Activated naive CD8-positive, alpha-beta T cell treated with anti-CD3 and anti-CD28 coated beads, Interleukin-2, amount 10 ng/mL, durations not matched to agents 7 days and 5 days (primary cell): ENCODE data around the gene AMOT. TPM values are rescaled to one million over a fixed set of nuclear protein-coding genes. Genes with fewer than 3 reads are reported as not detected.
"Not testable (repeated sequence)": the region's sequence is repeated elsewhere in the genome, so short reads cannot be mapped to it uniquely, and the experiment has no call there.

Source experiments
- ATAC-seq: fragments of 150-1000 bp; cut with Tn5 transposase; one replicate; pipeline ENCODE4 v1.10.0; 2021; ENCODE audit warnings: low read depth, moderate library complexity
- POLR2A ChIA-PET: fragments of 350-600 bp; sonication (Branson Sonifier 250); formaldehyde crosslinking; loops from one replicate; lab custom pipeline; 2021; ENCODE audit warnings: antibody characterized with exemption; lab: Charles Lee
- DNase-seq: peaks from one replicate; pipeline ENCODE4 v3.0.0; 2021
- H3K27ac Mint-ChIP-seq: one replicate; pipeline ENCODE4 v1.8.0; 2022; ENCODE audit warnings: mild to moderate bottlenecking, mixed read lengths
- H3K27me3 Mint-ChIP-seq: one replicate; pipeline ENCODE4 v1.8.0; 2022; ENCODE audit warnings: mild to moderate bottlenecking, moderate library complexity, mixed read lengths
- H3K36me3 Mint-ChIP-seq: one replicate; pipeline ENCODE4 v1.8.0; 2021; ENCODE audit warnings: mild to moderate bottlenecking, mixed read lengths
- H3K4me1 Mint-ChIP-seq: one replicate; pipeline ENCODE4 v1.8.0; 2021; ENCODE audit warnings: mixed read lengths
- H3K4me3 Mint-ChIP-seq: one replicate; pipeline ENCODE4 v1.8.0; 2022; ENCODE audit warnings: mild to moderate bottlenecking, moderate library complexity, mixed read lengths
- H3K9me3 Mint-ChIP-seq: one replicate; pipeline ENCODE4 v1.8.0; 2021; ENCODE audit warnings: mixed read lengths
- total RNA-seq, 2 experiments: library from RNA; stranded (reverse); gene quantifications; one replicate each; pipeline ENCODE4 v1.2.3, GENCODE V29; 2021

The AMOT gene, protein sequence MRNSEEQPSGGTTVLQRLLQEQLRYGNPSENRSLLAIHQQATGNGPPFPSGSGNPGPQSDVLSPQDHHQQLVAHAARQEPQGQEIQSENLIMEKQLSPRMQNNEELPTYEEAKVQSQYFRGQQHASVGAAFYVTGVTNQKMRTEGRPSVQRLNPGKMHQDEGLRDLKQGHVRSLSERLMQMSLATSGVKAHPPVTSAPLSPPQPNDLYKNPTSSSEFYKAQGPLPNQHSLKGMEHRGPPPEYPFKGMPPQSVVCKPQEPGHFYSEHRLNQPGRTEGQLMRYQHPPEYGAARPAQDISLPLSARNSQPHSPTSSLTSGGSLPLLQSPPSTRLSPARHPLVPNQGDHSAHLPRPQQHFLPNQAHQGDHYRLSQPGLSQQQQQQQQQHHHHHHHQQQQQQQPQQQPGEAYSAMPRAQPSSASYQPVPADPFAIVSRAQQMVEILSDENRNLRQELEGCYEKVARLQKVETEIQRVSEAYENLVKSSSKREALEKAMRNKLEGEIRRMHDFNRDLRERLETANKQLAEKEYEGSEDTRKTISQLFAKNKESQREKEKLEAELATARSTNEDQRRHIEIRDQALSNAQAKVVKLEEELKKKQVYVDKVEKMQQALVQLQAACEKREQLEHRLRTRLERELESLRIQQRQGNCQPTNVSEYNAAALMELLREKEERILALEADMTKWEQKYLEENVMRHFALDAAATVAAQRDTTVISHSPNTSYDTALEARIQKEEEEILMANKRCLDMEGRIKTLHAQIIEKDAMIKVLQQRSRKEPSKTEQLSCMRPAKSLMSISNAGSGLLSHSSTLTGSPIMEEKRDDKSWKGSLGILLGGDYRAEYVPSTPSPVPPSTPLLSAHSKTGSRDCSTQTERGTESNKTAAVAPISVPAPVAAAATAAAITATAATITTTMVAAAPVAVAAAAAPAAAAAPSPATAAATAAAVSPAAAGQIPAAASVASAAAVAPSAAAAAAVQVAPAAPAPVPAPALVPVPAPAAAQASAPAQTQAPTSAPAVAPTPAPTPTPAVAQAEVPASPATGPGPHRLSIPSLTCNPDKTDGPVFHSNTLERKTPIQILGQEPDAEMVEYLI
- total RNA-seq, result 1 to 10 TPM; 1.1 to 1.8 TPM

DNA sequence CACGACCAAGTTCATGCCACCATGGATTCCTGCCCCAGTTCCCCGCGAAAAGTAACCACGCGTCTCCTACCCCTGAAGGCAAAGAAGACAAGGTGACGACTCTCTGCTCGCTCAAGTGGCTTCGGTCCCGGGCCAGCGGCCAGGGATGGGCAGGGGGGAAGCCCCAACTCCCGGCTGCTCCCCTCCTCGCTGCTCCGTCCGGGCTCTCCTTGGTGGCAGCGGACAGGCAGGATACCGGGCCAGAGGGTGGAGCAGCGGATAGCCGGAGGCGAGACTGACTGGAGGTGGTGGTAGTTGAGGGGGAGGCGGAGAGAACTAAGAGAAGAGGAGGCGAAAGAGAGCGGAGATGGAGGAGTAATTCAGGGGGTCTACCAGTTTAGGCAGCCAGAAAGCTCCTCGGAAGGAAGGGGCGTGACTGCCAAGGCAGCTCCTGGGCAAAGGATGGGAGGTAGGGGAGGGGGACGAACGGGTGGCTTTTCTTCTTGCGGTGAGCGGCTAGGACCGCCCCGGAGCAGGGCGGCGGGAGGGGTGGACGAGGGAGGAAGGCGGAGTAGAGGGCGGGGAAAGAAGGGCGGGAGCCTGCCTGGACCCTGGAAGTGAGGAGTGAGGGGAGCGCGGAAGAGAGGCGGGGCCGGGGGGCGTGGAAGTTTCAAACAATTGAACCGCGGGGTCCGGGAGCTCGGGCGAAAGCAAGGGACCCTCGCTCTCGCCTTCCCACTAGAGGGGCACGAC, at the start of gene AMOT:
Gene AMOT, minus strand, starts transcription at position 450 of the 732 bp plus-strand sequence. CDS start 17,705 bp downstream, outside the sequence.
- ATAC-seq, result peak; percentile 62
- peak within 1 kb of the TSS; percentile 88 for H3K4me3 Mint-ChIP-seq
- H3K27me3 Mint-ChIP-seq, result peaks cover 7% of the 10 kb centered on the region

DNA sequence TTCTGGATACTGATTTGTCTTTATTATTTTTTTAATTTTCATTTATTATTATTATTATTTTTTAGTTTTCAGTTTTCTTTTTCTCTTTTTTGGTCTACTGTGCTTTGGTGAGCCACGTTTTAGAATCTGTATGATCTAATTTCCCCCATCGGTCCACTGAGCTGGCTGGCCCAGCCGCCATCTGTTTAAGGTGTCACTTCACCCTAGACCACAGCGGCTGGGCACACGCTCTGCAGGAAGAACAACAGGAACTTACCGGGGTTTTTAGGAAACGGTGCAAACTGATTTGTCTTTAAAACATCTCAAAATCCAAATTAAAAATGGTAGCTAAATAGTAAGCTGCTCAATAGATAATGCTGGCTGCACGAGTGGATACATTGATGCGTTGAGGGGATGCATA, 48.8 kb upstream of the AMOT start:
- Mint-ChIP-seq H3K4me3 (no peak overlapping the region), H3K36me3 (no peaks in the 10 kb centered on the region), H3K27me3 (peaks cover 3% of the 10 kb centered on the region), H3K27ac (no peak overlapping the region), H3K9me3 (no peaks in the 10 kb centered on the region), H3K4me1 (peaks cover 7% of the 10 kb centered on the region)
- no peak for DNase-seq
- ATAC-seq, result no peak
- POLR2A ChIA-PET, result no interaction called here

More for the DNA sequence above, at the start of gene AMOT:
- POLR2A ChIA-PET, result interaction anchor here (0.8 to 1.0 kb wide), 2 partner anchors 10 to 163 kb away, joined by 3 to 4 read pairs; no protein-coding TSS in a partner anchor
- no peaks in the 10 kb centered on the region for H3K9me3 Mint-ChIP-seq
- H3K27ac Mint-ChIP-seq, result no peak within 1 kb of the TSS
- H3K4me1 Mint-ChIP-seq, result peaks cover 5% of the 10 kb centered on the region
- peak; percentile 55 for DNase-seq
- no peaks in the 10 kb centered on the region for H3K36me3 Mint-ChIP-seq

DNA sequence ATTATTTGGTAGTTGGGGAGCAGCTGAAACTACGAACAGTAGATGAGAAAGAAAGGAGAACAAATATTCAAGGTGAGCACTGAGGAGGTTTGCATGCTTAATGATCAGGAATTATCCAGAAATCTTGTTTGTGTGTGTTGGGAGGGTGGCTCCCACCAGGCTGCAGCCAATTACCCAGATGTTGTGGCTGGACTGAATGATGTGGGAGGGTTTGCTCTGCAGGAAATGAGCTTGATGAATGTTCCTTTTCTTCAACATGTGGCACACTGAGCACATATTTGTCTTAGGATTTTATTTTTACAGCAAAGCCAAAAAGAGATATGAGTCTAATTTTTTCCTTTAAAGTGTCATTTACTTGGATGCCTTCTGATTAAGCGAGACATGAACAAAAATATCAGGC, 48.3 kb upstream of the AMOT start:
- no peak overlapping the region for H3K4me3 Mint-ChIP-seq
- no peak overlapping the region for H3K27ac Mint-ChIP-seq
- POLR2A ChIA-PET, result no interaction called here
- peaks cover 3% of the 10 kb centered on the region for H3K27me3 Mint-ChIP-seq
- H3K9me3 Mint-ChIP-seq, result no peaks in the 10 kb centered on the region
- DNase-seq (no peak), ATAC-seq (no peak)
- peaks cover 7% of the 10 kb centered on the region for H3K4me1 Mint-ChIP-seq
- no peaks in the 10 kb centered on the region for H3K36me3 Mint-ChIP-seq

DNA sequence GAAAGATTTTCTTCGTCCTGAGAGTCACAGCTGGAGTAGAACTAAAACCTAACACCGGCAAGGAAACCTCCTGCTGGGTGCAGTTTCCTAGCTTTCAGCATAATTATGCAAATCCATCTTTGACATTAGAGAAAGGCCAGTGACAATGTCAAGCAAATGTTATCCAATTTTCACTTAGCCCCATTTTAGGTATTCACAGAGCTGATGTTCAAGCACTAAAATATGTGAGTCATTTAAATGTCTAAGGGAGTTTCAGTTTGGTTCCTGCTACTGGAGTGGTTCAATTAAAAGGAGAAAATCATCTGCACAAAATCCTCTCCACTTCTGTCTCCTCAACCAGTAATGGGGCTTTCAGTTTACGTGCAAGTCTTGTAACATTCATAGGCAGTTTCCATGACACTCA, 37.1 kb upstream of the AMOT start:
- no peaks in the 10 kb centered on the region for H3K4me1 Mint-ChIP-seq
- POLR2A ChIA-PET, result no interaction called here

DNA sequence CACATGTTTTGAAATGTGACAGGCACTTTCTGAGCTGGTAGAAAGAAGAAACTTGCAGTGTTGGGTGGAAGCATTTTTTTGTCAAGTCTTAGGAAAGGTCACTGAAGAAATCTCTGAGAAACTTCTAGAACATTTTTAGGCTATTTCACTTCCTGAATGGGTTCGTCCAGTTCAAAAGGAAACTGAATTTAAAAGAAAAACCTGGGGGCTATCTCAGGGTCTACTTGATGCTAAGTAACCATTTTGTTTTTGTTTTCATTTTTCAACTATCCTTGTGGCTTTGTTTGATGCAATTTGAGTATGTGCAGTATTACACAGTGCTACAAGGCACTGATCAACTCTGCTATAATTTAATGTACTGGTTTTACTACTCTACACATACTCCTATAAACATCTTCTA, 34.0 kb upstream of the AMOT start:
- Mint-ChIP-seq H3K4me3 (no peak overlapping the region), H3K9me3 (no peaks in the 10 kb centered on the region), H3K27ac (no peak overlapping the region), H3K4me1 (no peaks in the 10 kb centered on the region), H3K27me3 (no peaks in the 10 kb centered on the region), H3K36me3 (no peaks in the 10 kb centered on the region)
- DNase-seq, result no peak
- no peak for ATAC-seq
- POLR2A ChIA-PET, result no interaction called here

More for the DNA sequence above, 37.1 kb upstream of the AMOT start:
- Mint-ChIP-seq H3K4me3 (no peak overlapping the region), H3K9me3 (no peaks in the 10 kb centered on the region), H3K27me3 (peaks cover 3% of the 10 kb centered on the region), H3K36me3 (no peaks in the 10 kb centered on the region), H3K27ac (no peak overlapping the region)
- ATAC-seq (no peak), DNase-seq (no peak)

DNA sequence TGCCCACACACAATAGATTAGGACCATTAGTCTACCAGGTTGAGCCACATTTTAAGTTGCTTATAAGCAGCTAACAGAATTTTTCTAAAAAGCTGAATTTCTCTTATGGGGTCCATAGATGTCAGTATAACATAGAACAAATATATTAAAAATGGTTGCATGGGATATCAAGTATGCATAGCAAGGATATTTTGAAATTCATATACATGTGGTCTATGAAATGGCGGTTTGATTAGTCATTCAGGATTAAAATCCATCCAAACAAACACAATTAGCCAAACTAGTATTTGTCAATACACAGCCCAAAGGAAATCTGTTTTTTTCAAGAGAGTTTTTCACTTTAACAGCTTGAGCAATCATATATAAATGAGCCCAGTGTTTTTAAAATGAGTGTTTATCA, 33.5 kb upstream of the AMOT start:
- H3K27me3 Mint-ChIP-seq, result no peaks in the 10 kb centered on the region
- DNase-seq (no peak), ATAC-seq (no peak)
- POLR2A ChIA-PET, result no interaction called here
- H3K36me3 Mint-ChIP-seq, result no peaks in the 10 kb centered on the region
- no peaks in the 10 kb centered on the region for H3K9me3 Mint-ChIP-seq
- no peak overlapping the region for H3K4me3 Mint-ChIP-seq
- H3K27ac Mint-ChIP-seq, result no peak overlapping the region
- H3K4me1 Mint-ChIP-seq, result no peaks in the 10 kb centered on the region

DNA sequence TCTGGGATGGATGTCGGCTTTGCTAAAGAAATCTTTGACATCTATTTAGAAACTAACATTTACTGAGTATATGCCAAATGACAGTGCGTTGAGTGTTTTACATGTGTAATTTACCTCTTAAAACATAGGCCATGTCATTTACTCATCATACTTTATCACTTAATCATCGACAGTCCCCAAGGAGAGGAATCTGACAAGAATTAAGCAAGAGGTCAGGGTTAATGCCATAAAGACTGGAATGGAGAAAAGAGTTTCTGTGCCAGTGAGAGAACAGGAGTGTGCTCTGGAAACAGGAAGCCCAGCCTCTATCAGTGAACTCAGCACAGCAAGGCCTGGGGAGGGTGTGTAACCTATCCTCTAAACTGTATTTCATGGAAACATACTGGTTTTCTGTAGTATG, 28.0 kb upstream of the AMOT start:
- Mint-ChIP-seq H3K36me3 (no peaks in the 10 kb centered on the region), H3K27ac (no peak overlapping the region), H3K4me3 (no peak overlapping the region), H3K9me3 (no peaks in the 10 kb centered on the region), H3K4me1 (no peaks in the 10 kb centered on the region), H3K27me3 (no peaks in the 10 kb centered on the region)
- no peak for DNase-seq
- no peak for ATAC-seq
- POLR2A ChIA-PET, result no interaction called here

DNA sequence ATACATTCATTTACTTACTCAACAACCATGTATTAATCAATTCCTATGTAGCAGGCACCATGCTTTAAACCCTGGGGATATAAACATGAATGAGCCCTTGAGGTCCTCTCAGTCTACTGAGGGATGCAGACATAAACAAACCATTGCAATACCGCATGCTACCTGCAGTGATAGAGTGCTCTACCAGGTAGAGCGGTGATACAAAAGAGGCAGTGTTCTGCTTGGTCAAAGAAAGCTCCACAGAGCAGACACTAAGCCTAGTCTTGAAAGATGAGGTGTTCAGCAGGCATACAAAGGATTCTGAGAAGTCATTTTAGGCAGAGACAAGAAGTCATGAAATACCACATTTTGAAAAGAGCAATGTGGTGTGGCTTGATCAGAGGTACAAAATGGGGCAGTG, 26.9 kb upstream of the AMOT start:
- POLR2A ChIA-PET, result no interaction called here
- H3K27me3 Mint-ChIP-seq, result no peaks in the 10 kb centered on the region
- H3K4me1 Mint-ChIP-seq, result no peaks in the 10 kb centered on the region
- no peak overlapping the region for H3K4me3 Mint-ChIP-seq
- H3K9me3 Mint-ChIP-seq, result no peaks in the 10 kb centered on the region
- no peak for DNase-seq
- no peak overlapping the region for H3K27ac Mint-ChIP-seq
- ATAC-seq, result no peak
- H3K36me3 Mint-ChIP-seq, result no peaks in the 10 kb centered on the region

DNA sequence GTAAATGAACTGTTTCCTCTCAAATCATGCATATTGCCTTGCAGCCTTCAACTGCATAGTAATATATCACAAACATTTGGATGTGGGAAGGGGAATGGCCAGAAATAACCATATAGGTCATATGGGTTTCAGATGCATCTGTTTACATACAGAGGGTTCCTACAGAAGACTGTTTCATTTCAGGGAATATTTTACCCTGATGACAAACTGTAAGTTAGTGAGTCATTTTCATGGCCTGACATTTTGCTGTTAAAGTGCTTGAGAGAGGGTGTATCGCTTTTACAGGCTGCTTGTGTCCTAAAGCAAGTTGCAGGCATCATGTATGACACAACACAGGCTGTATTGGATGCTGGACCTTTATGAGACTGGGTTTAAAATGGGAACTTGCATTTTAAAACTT, 25.5 kb upstream of the AMOT start:
- Mint-ChIP-seq H3K9me3 (no peaks in the 10 kb centered on the region), H3K27me3 (no peaks in the 10 kb centered on the region), H3K4me1 (no peaks in the 10 kb centered on the region), H3K4me3 (no peak overlapping the region), H3K27ac (no peak overlapping the region), H3K36me3 (no peaks in the 10 kb centered on the region)
- ATAC-seq (no peak), DNase-seq (no peak)
- POLR2A ChIA-PET, result no interaction called here

DNA sequence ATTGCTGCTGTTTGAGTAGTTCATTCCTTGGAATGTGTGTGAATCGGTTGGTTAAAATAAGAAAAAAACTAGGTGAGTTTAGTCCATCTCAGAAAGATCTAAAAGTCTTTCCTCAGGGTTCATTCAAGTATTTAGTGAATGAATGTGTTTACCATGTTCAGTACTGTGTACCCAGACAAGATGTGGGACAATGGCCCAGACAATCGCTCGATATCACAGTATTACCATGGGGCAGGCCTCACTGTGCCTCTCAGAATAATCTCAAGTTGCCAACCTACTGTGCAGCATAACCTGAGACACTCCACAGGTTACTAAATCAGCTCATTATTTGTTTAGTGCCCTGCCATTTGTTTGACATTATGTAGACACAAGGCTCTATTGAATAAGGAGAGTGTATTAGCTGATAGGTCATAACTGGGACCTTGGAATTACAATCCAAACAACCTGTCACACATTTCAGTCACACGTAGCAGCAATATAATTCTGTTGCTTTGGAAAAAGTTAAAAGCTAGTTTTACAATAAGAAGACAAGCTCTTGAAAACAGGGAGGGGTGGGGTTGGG, 24.9 kb upstream of the AMOT start:
- POLR2A ChIA-PET, result no interaction called here
- ATAC-seq (no peak), DNase-seq (no peak)
- H3K9me3 Mint-ChIP-seq, result no peaks in the 10 kb centered on the region
- no peak overlapping the region for H3K27ac Mint-ChIP-seq
- H3K4me3 Mint-ChIP-seq, result no peak overlapping the region
- H3K4me1 Mint-ChIP-seq, result no peaks in the 10 kb centered on the region
- H3K27me3 Mint-ChIP-seq, result no peaks in the 10 kb centered on the region
- no peaks in the 10 kb centered on the region for H3K36me3 Mint-ChIP-seq

DNA sequence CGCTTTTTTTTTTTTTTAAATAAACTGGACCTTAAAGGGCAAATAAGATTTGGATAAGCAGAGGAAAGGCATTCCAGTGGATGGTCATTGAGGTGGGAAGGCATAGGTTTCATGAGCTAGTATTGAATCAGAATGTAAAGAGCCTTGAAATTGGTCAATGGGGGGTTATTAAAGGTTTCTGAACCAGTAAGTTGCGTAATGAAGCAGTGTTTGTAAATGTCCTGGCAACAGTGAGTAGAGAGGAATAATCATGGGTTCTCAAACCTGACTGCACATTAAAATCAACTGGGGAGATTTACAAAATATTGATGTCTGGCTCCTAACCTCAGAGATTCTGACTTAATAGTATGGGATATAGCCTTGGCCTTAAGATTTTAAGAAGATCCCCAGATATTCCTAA, 23.2 kb upstream of the AMOT start:
- no peak overlapping the region for H3K4me3 Mint-ChIP-seq
- H3K4me1 Mint-ChIP-seq, result no peaks in the 10 kb centered on the region
- no peaks in the 10 kb centered on the region for H3K27me3 Mint-ChIP-seq
- no peaks in the 10 kb centered on the region for H3K36me3 Mint-ChIP-seq
- H3K9me3 Mint-ChIP-seq, result no peaks in the 10 kb centered on the region
- DNase-seq (no peak), ATAC-seq (no peak)
- no peak overlapping the region for H3K27ac Mint-ChIP-seq
- POLR2A ChIA-PET, result no interaction called here

DNA sequence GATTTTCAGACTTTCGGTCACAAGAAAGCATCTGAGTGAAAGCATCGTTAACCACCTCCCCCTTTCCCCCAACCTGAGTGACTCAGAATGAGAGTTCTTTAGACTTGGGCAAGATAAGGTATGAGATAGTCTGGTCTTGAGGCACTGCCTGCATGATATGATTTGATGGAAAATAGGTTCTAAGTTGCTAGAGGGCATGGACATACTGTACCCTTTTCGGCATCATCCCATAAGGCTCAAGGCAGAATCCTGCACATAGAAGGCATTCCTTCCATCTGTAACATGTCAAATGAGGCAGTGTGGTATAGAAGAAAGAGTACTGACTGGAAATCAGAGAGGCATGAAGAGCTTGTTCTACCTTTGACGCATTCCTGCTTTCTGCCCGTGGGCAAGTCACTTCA, 16.8 kb upstream of the AMOT start:
- DNase-seq, result no peak
- peaks cover 7% of the 10 kb centered on the region for H3K4me1 Mint-ChIP-seq
- no peaks in the 10 kb centered on the region for H3K36me3 Mint-ChIP-seq
- peaks cover 2% of the 10 kb centered on the region for H3K27me3 Mint-ChIP-seq
- H3K27ac Mint-ChIP-seq, result no peak overlapping the region
- no peak overlapping the region for H3K4me3 Mint-ChIP-seq
- no peaks in the 10 kb centered on the region for H3K9me3 Mint-ChIP-seq
- ATAC-seq, result no peak
- POLR2A ChIA-PET, result no interaction called here

DNA sequence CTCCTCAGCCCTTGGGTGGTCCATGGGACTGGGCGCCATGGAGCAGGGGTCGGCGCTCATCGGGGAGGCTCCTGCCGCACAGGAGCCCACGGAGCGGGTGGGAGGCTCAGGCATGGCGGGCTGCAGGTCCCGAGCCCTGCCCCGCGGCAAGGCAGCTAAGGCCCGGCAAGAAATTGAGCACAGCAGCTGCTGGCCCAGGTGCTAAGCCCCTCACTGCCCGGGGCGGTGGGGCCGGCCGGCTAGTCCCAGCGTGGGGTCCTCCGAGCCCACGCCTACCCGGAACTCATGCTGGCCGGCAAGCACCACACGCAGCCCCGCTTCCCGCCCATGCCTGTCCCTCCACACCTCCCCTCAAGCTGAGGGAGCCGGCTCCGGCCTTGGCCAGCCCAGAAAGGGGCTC, 14.3 kb upstream of the AMOT start:
- POLR2A ChIA-PET, result not testable (repeated sequence)

More for the DNA sequence above, 14.3 kb upstream of the AMOT start:
- not testable (repeated sequence) for ATAC-seq, H3K36me3 Mint-ChIP-seq, H3K9me3 Mint-ChIP-seq, DNase-seq, H3K4me3 Mint-ChIP-seq, H3K27me3 Mint-ChIP-seq, H3K27ac Mint-ChIP-seq
- H3K4me1 Mint-ChIP-seq, result peaks cover 19% of the 10 kb centered on the region
